ENCODE measurements around the gene VSX1. TPM values are rescaled to one million over a fixed set of nuclear protein-coding genes. Genes with fewer than 3 reads are reported as not detected.

VSX1 gene
- total and polyA plus RNA-seq, 2 of the 4 experiments (the other 2 are of a cell fraction) = not detected

DNA sequence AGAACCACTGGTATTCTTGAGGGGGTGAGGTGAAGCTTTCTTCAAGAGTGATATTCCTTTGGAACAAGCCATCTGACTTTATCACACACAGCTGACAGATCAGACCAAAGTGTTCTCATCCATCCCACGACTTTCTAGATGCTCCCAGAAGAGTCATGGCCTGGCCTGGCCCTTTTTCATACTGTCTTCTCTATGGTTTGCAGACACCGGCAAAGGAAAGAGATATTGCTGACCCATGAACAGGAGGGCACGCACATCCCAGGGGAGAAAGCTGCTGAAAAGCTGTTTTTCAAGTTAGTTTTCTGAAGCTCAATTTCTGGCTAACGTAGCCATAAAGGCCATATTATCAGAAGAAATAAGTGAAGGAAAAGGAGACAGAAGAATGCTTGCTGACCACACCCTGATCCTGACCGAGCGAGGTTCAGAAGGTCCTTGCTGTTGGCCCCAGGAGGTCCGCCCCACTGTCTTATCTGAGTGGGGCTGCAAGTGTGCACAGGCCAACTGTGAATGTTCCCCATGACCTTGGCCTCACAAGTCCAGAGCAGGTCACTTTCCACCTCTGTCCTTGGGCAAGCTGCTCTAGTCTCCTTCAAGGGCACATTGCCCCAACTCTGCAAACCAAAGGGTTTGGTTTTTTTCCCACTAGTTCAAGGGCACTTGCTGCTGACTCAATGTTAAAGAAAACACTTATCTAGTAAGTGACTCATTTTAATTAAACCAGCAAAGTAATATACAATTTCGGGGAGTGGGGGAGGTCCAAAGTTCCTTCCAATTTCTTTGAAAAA, 26.0 kb downstream of the VSX1 start:
- no peak for ATAC-seq (ENCODE audit: low read depth)
- Histone ChIP-seq H4K20me1 (ENCODE audit: insufficient read depth, low read length) (peaks cover 7% of the 10 kb centered on the region; the same call in 1 of the 2 replicates), H4K5ac (ENCODE audit: low read depth, low read length) (no peak overlapping the region), H3K4me3 (ENCODE audit: insufficient read depth, low read depth, low read length) (no peak overlapping the region), H3K4me1 (ENCODE audit: control insufficient read depth, insufficient read depth, low read length) (peaks cover 10% of the 10 kb centered on the region; the same call in 1 of the 2 replicates), H3K36me3 (ENCODE audit: control insufficient read depth, insufficient read depth, low read length) (no peaks in the 10 kb centered on the region), H3K56ac (ENCODE audit: extremely low read depth, insufficient read depth, low read length) (no peak overlapping the region), H3K14ac (replicated peaks; ENCODE audit: low read depth, low read length) (no peak overlapping the region), H3K27me3 (ENCODE audit: control insufficient read depth, insufficient read depth, low read length) (peaks cover 32% of the 10 kb centered on the region; the same call in 1 of the 2 replicates), H2AK5ac (ENCODE audit: low read depth, low read length) (no peak overlapping the region), H3K27ac (ENCODE audit: insufficient read depth, low read length) (no peak overlapping the region), H2AFZ (replicated peaks; ENCODE audit: low read length, poor library complexity) (no peak overlapping the region), H3K79me1 (ENCODE audit: low read depth in 1 of 2, low read length in 2 of 2) (no peaks in the 10 kb centered on the region), H2BK120ac (ENCODE audit: low read depth, low read length) (no peak overlapping the region), H2BK5ac (ENCODE audit: low read depth, low read length, poor library complexity, severe bottlenecking) (no peak overlapping the region), H2BK15ac (ENCODE audit: low read depth, low read length) (no peak overlapping the region), H3K9me1 (ENCODE audit: insufficient read depth, low read length) (0 out of 2 replicates have a peak, but pooled peaks cover 2% of the 10 kb centered on the region), H3K23ac (ENCODE audit: low read depth, low read length) (no peak overlapping the region; the same call in 1 of the 2 replicates), H3K18ac (ENCODE audit: low read depth, low read length) (no peak overlapping the region), H4K8ac (ENCODE audit: low read depth in 2 of 2, low read length in 2 of 2) (no peak overlapping the region), H3K4me2 (ENCODE audit: low read depth, low read length) (no peak overlapping the region), H4K91ac (ENCODE audit: insufficient read depth, low read depth, low read length) (no peak overlapping the region), H2AK9ac (replicated peaks; ENCODE audit: low read depth, low read length, poor library complexity) (no peak overlapping the region), H3K9ac (ENCODE audit: low read depth, low read length) (no peak overlapping the region), H2BK20ac (ENCODE audit: low read depth, low read length) (no peak overlapping the region), H3K4ac (ENCODE audit: low read depth, low read length) (no peak overlapping the region), H3K9me3 (ENCODE audit: control insufficient read depth, insufficient read depth, low read length) (no peaks in the 10 kb centered on the region)
- POLR2A ChIA-PET (ENCODE audit: unreplicated experiment) = no interaction called here
- intact Hi-C loops (cut with micrococcal nuclease) = no loop called here
- dilution Hi-C loops (cut with HindIII; ENCODE audit: low sequenced_read_pairs, unreplicated experiment) = no loop called here
- CTCF ChIA-PET = no interaction called here
- no CpG with 5 or more reads among the region's 8 CpGs for WGBS, 2 experiments (ENCODE audit: extremely low coverage in 2 of 2, insufficient read length in 1 of 2)
- DNase-seq = peak; percentile 4
- in situ Hi-C loops (cut with MboI; ENCODE audit: low sequenced_read_pairs) = no loop called here
- BruUV-seq (replicated peaks) = no TSS peak
- no peak for TF ChIP-seq SMC3 (IDR thresholded peaks at IDR 0.05; ENCODE audit: low read depth, low read length)
- TF ChIP-seq CTCF (conservative IDR thresholded peaks at IDR 0.05; ENCODE audit: low read depth, low read length) = no peak
- no peak for TF ChIP-seq MAFK (IDR thresholded peaks at IDR 0.05; ENCODE audit: low read depth, low read length)
- TF ChIP-seq FOS (IDR thresholded peaks at IDR 0.05; ENCODE audit: low read depth, low read length) = no peak
- TF ChIP-seq BHLHE40 (IDR thresholded peaks at IDR 0.05; ENCODE audit: low read depth, low read length) = no peak
- TF ChIP-seq RAD21 (IDR thresholded peaks at IDR 0.05; ENCODE audit: low read length) = no peak
- no peak for TF ChIP-seq USF2 (IDR thresholded peaks at IDR 0.05; ENCODE audit: low read depth, low read length)
- no peak for TF ChIP-seq NFE2L2 (IDR thresholded peaks at IDR 0.05; ENCODE audit: low read depth, low read length)
- no peak for TF ChIP-seq CEBPB (IDR thresholded peaks at IDR 0.05; ENCODE audit: low read depth, low read length)
- no peak for TF ChIP-seq POLR2A (IDR thresholded peaks at IDR 0.05; ENCODE audit: low read depth, low read length)

All from IMR-90 (cell line).